PC-9 (cell line): ENCODE results near the gene PSD2.

Experiments
- EZH2 ChIP-seq: fragments of 200-600 bp; sonication (generic); IDR thresholded peaks from 2 replicates; pipeline ENCODE4 v1.8.0; 2017; ENCODE audit warnings: antibody characterized with exemption, low read depth
- TF ChIP-seq, protein P1 (sequence below): fragments of 200-600 bp; sonication (generic); conservative IDR thresholded peaks from 2 replicates; pipeline ENCODE4 v1.6.1; 2017; ENCODE audit warnings: mixed run types, antibody characterized with exemption, mild to moderate bottlenecking, moderate library complexity

DNA sequence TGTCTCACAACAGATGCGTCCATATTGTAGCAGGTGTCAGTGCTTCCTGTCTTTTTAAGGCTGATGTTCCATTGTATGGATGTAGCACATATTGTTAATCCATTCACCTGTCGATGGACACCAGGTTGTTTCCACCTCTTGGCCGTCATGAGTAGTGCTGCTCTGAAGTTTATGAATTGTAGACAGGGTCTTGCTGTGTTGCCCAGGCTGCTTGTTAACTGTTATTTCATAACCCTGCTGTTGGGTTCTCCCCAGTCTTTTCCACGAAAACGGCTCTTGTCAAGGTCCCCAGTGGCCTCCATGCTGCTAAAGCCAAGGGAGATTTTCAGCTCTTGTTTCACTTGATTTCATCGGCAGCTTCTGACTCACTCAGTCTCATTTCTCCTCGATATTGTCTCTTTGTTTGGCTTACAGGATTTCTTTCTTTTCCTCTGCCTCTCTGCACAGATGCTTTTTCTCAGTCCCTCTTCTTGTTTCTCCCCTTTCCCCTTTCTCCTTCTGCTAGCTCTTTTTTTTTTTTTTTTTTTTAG is 12.1 kb upstream of the PSD2 start:
- TF ChIP-seq, protein P1, sequence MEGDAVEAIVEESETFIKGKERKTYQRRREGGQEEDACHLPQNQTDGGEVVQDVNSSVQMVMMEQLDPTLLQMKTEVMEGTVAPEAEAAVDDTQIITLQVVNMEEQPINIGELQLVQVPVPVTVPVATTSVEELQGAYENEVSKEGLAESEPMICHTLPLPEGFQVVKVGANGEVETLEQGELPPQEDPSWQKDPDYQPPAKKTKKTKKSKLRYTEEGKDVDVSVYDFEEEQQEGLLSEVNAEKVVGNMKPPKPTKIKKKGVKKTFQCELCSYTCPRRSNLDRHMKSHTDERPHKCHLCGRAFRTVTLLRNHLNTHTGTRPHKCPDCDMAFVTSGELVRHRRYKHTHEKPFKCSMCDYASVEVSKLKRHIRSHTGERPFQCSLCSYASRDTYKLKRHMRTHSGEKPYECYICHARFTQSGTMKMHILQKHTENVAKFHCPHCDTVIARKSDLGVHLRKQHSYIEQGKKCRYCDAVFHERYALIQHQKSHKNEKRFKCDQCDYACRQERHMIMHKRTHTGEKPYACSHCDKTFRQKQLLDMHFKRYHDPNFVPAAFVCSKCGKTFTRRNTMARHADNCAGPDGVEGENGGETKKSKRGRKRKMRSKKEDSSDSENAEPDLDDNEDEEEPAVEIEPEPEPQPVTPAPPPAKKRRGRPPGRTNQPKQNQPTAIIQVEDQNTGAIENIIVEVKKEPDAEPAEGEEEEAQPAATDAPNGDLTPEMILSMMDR = no peak
- no peak for TF ChIP-seq EZH2
